Adrenal gland (tissue), 12 donors: Measurements from ENCODE around the gene GDPGP1. TPM values are rescaled to one million over a fixed set of nuclear protein-coding genes. Genes with fewer than 3 reads are reported as not detected.
"Not testable (repeated sequence)": the region's sequence is repeated elsewhere in the genome, so short reads cannot be mapped to it uniquely, and the experiment has no call there.

ENCODE experiments used
- DNase-seq, 7 donors: peaks; one replicate each; pipeline ENCODE4 v3.0.0-alpha.2; 2019 to 2020
- H3K27ac ChIP-seq, 5 donors: fragments of 200-600 bp; sonication (generic) in 4 of 5; 1 replicate in 3 of 5; 2 replicates in 2 of 5; pipeline versions ENCODE4 v1.5.1 to v1.8.0; 2016 to 2020; ENCODE audit warnings: mild to moderate bottlenecking in 1 of 5
- H3K27me3 ChIP-seq: fragments of 200-600 bp; 2 replicates; pipeline ENCODE4 v1.8.0; 2021
- H3K36me3 ChIP-seq, 2 donors: fragments of 200-600 bp; replicated peaks in 1 of 2; 1 replicate in 1 of 2; 2 replicates in 1 of 2; pipeline versions ENCODE4 v1.5.1 to v1.8.0; 2018 to 2022
- H3K4me1 ChIP-seq, 2 donors: fragments of 200-600 bp; replicated peaks in 1 of 2; 1 replicate in 1 of 2; 2 replicates in 1 of 2; pipeline versions ENCODE4 v1.5.1 to v1.8.0; 2018 to 2021
- H3K4me3 ChIP-seq, 4 donors: fragments of 200-600 bp; sonication (generic) in 3 of 4; one replicate each; pipeline ENCODE4 v1.5.1; 2016 to 2018
- H3K9me3 ChIP-seq, 3 donors: fragments of 200-600 bp; sonication (generic) in 1 of 3; replicated peaks in 1 of 3; 1 replicate in 2 of 3; 2 replicates in 1 of 3; pipeline versions ENCODE4 v1.5.1 to v1.8.0; 2016 to 2021
- CTCF ChIP-seq, 6 experiments: fragments of 450-650 bp in 4 of 6; fragments of 200-600 bp in 2 of 6; sonication (generic) in 1 of 6; IDR thresholded peaks; 1 replicate in 5 of 6; 2 replicates in 1 of 6; pipeline versions ENCODE4 v1.5.1 to v1.8.0; 2016 to 2021; ENCODE audit warnings: antibody characterized with exemption in 6 of 6, mild to moderate bottlenecking in 2 of 6, moderate library complexity in 1 of 6
- POLR2A ChIP-seq, 2 donors: fragments of 450-650 bp; IDR thresholded peaks; one replicate each; pipeline ENCODE4 v1.6.1; 2017; ENCODE audit warnings: antibody characterized with exemption in 2 of 2, mild to moderate bottlenecking in 2 of 2, moderate library complexity in 1 of 2
- WGBS, 4 donors: extraction: QIAGEN DNeasy Blood & Tissue Kit in 2 of 4; methylation state at CpG; one replicate each; pipeline versions ENCODE4 v1.1.5 to v1.1.7; 2013 to 2017; 5-methylcytosine and 5-hydroxymethylcytosine counted together
- intact Hi-C, 2 donors: fragments of 100-400 bp; cut with DNase I; formaldehyde crosslinking; loops; one replicate each; pipeline versions ENCODE4 v1.14.1 to v1.15.0; 2022 to 2023
- polyA plus RNA-seq, 3 donors: library from polyadenylated mRNA; stranded (reverse); fragments of 200-250 nt in 2 of 3; fragments of 350-450 nt in 1 of 3; fragmentation: Illumina TruSeq in 1 of 3; extraction: RNeasy Lipid Tissue Mini Kit (QIAGEN cat#74804) in 1 of 3; gene quantifications; one replicate each; pipeline ENCODE4 v1.2.3, GENCODE V29; 2013 to 2014
- total RNA-seq, 9 donors: library from RNA; depleted of rRNA in 4 of 9; stranded (reverse); fragments of >200 nt in 4 of 9; fragments of 120-200 nt in 1 of 9; fragmentation: NEBNext Ultra II Directional in 1 of 9; extraction: Animal tissue kit (Norgen Biotek cat#: 25700) in 1 of 9; gene quantifications; one replicate each; pipeline versions ENCODE4 v1.1.0 to v1.2.4, GENCODE V29; 2013 to 2023
- donor health status: healthy with polysubstance abuse.
- donor health status: Bipolar disorder and iron deficiency.
- donor health status: DM: yes; HTN: yes; CAD: no.
- donor health status: DM: no; HTN: no; CAD: no.
- donor health status: DM: no; HTN: no; CAD: no.
- donor health status: DM: yes; HTN: yes; CAD: no.

Gene GDPGP1
- total and polyA plus RNA-seq, 12 donors: 2.6 to 17.1 (median 8.5) TPM

- DNase-seq: peak; percentile 95 to 99 (median 97)
- WGBS, 4 donors: 1 to 4% (median 2%) methylated on average over 12 to 44 of the region's 44 CpGs
- TF ChIP-seq CTCF (IDR thresholded peaks at IDR 0.05) (peak in 1 of 6 experiments; percentile 7), POLR2A (IDR thresholded peaks at IDR 0.05) (peak in 1 of 2 donors; percentile 35)
- Histone ChIP-seq H3K27me3 (no peaks in the 10 kb centered on the region), H3K9me3 (no peaks in the 10 kb centered on the region), H3K27ac (no peak within 1 kb of the TSS), H3K36me3 (no peaks in the 10 kb centered on the region), H3K4me3 (peak within 1 kb of the TSS in 2 of 4 donors; percentile 56 to 91), H3K4me1 (peaks cover 4 to 5% of the 10 kb centered on the region in 2 donors)
- intact Hi-C loops: loop anchor here in 1 of 2 donors (2.0 kb wide), 1 partner anchor 15 kb away; the partner anchor contains the start of gene GDPGP1
These were observed 15.3 kb downstream of the GDPGP1 start, which contains the start of gene TTLL13 for GRCh38 chr15:90249203-90249863. Gene TTLL13, plus strand, starts transcription at chr15:90249556. Its CDS starts 1,075 bp downstream, at chr15:90250631.

GRCh38 chr15:90257776-90258175, 23.8 kb downstream of the GDPGP1 start:
- no peak for TF ChIP-seq CTCF (IDR thresholded peaks at IDR 0.05)
- no peak for TF ChIP-seq POLR2A (IDR thresholded peaks at IDR 0.05)
- H3K4me1 ChIP-seq: no peaks in the 10 kb centered on the region
- DNase-seq: no peak
- H3K27me3 ChIP-seq: no peaks in the 10 kb centered on the region
- H3K27ac ChIP-seq: no peak overlapping the region
- H3K4me3 ChIP-seq: no peak overlapping the region
- intact Hi-C loops: no loop called here
- H3K9me3 ChIP-seq: no peaks in the 10 kb centered on the region
- WGBS, 4 donors: 74 to 87% (median 80%) methylated on average over 5 to 7 of the region's 7 CpGs
- H3K36me3 ChIP-seq: no peaks in the 10 kb centered on the region

- Histone ChIP-seq H3K36me3 (no peaks in the 10 kb centered on the region), H3K9me3 (no peaks in the 10 kb centered on the region), H3K4me3 (no peak overlapping the region), H3K27ac (no peak overlapping the region), H3K27me3 (no peaks in the 10 kb centered on the region), H3K4me1 (peaks cover 3 to 5% of the 10 kb centered on the region in 2 donors)
- no peak for TF ChIP-seq CTCF (IDR thresholded peaks at IDR 0.05)
- no peak for TF ChIP-seq POLR2A (IDR thresholded peaks at IDR 0.05)
- 78 to 87% (median 84%) methylated on average over 5 of the region's 5 CpGs for WGBS, 4 donors
- intact Hi-C loops: no loop called here
- DNase-seq: no peak
These were observed 25.5 kb downstream of the GDPGP1 start for GRCh38 chr15:90259524-90259923.

GRCh38 chr15:90260731-90261130, 26.7 kb downstream of the GDPGP1 start:
- 76 to 84% (median 82%) methylated on average over 4 to 6 of the region's 6 CpGs for WGBS, 4 donors

GRCh38 chr15:90261811-90262210, 27.8 kb downstream of the GDPGP1 start:
- H3K27me3 ChIP-seq: no peaks in the 10 kb centered on the region
- no peak overlapping the region for H3K4me3 ChIP-seq
- 77 to 83% (median 82%) methylated on average over 5 of the region's 5 CpGs for WGBS, 4 donors
- no peak overlapping the region for H3K27ac ChIP-seq
- no peaks in the 10 kb centered on the region for H3K36me3 ChIP-seq
- H3K4me1 ChIP-seq: peaks cover 13 to 14% of the 10 kb centered on the region in 2 donors
- TF ChIP-seq POLR2A (IDR thresholded peaks at IDR 0.05) (no peak), CTCF (IDR thresholded peaks at IDR 0.05) (no peak)
- intact Hi-C loops: no loop called here
- no peak for DNase-seq
- no peaks in the 10 kb centered on the region for H3K9me3 ChIP-seq

More at GRCh38 chr15:90260731-90261130, 26.7 kb downstream of the GDPGP1 start:
- H3K4me1 ChIP-seq, H3K27ac ChIP-seq, H3K36me3 ChIP-seq, H3K9me3 ChIP-seq, intact Hi-C loops, DNase-seq, H3K27me3 ChIP-seq, H3K4me3 ChIP-seq: not testable (repeated sequence)
